Psoas muscle (tissue), 8 donors: ENCODE measurements around the gene REPIN1. TPM values are rescaled to one million over a fixed set of nuclear protein-coding genes. Genes with fewer than 3 reads are reported as not detected.
A peak's percentile ranks its signal among the peaks of the same experiment; 100 is the strongest.

Experiments
- ATAC-seq, 4 donors: fragments of 200-7000 bp; cut with Tn5 transposase; one replicate each; pipeline ENCODE4 v1.9.1; 2020; ENCODE audit warnings: moderate library complexity in 3 of 4, mild to moderate bottlenecking in 2 of 4
- DNase-seq, 2 donors: peaks; one replicate each; pipeline ENCODE4 v3.0.0-alpha.2; 2020
- H3K27ac ChIP-seq: fragments of 200-600 bp; one replicate; pipeline ENCODE4 v1.8.0; 2022
- H3K27me3 ChIP-seq, 3 donors: fragments of 200-600 bp in 1 of 3; one replicate each; pipeline versions ENCODE4 v1.6.1 to v1.8.0; 2013 to 2022; ENCODE audit warnings: low read length in 2 of 3, mild to moderate bottlenecking in 2 of 3, moderate library complexity in 1 of 3; ENCODE audit not compliant: insufficient read depth in 3 of 3
- H3K36me3 ChIP-seq, 2 donors: fragments of 200-600 bp in 1 of 2; one replicate each; pipeline versions ENCODE4 v1.6.1 to v1.8.0; 2013 to 2022; ENCODE audit warnings: low read depth in 1 of 2, mild to moderate bottlenecking in 1 of 2, moderate library complexity in 1 of 2; ENCODE audit not compliant: insufficient read depth in 1 of 2
- H3K4me1 ChIP-seq: fragments of 200-600 bp; one replicate; pipeline ENCODE4 v1.8.0; 2022
- H3K4me3 ChIP-seq: fragments of 200-600 bp; one replicate; pipeline ENCODE4 v1.8.0; 2022; ENCODE audit warnings: mild to moderate bottlenecking
- H3K9me3 ChIP-seq: fragments of 200-600 bp; one replicate; pipeline ENCODE4 v1.8.0; 2022
- CTCF ChIP-seq: fragments of 200-600 bp; IDR thresholded peaks from one replicate; pipeline ENCODE4 v1.8.0; 2022; ENCODE audit warnings: antibody characterized with exemption
- whole genome bisulfite sequencing, 3 donors: extraction: QIAGEN DNeasy Blood & Tissue Kit; methylation state at CpG; one replicate each; pipeline versions ENCODE4 v1.1.6 to v1.1.7; 2013; 5-methylcytosine and 5-hydroxymethylcytosine counted together
- intact Hi-C, 2 donors: fragments of 100-400 bp; cut with DNase I; formaldehyde crosslinking; loops; one replicate each; pipeline versions ENCODE4 v1.11.0 to v1.14.2; 2022
- polyA plus RNA-seq, 3 donors: library from polyadenylated mRNA; stranded (reverse); fragments of 200-250 nt; gene quantifications; one replicate each; pipeline ENCODE4 v1.2.3, GENCODE V29; 2013
- total RNA-seq, 4 donors: library from RNA; stranded (reverse); fragmentation: NEBNext Ultra II Directional in 2 of 4; extraction: Animal tissue kit (Norgen Biotek cat#: 25700) in 2 of 4; gene quantifications; one replicate each; pipeline versions ENCODE4 v1.2.1 to v1.2.4, GENCODE V29; 2021 to 2023
- donor health status: healthy with polysubstance abuse.
- donor health status: DM: no; HTN: no; CAD: no; lungs with moderate emphysema.
- donor health status: Bipolar disorder and iron deficiency.
- donor health status: healthy.
- donor health status: DM: yes; HTN: yes; CAD: no.
- donor health status: DM: no; HTN: no; CAD: no.
- donor health status: DM: no; HTN: no; CAD: no.
- donor health status: DM: yes; HTN: yes; CAD: no.

The REPIN1 gene
- total and polyA plus RNA-seq, 7 donors: 80.2 to 212 (median 129) TPM

GRCh38 chr7:150365673-150366398, 2.8 kb upstream of the REPIN1 start:
- H3K9me3 ChIP-seq: no peaks in the 10 kb centered on the region
- H3K4me1 ChIP-seq: peaks cover 50% of the 10 kb centered on the region
- H3K27ac ChIP-seq: peak overlapping the region; percentile 99
- TF ChIP-seq CTCF: no peak
- H3K4me3 ChIP-seq: no peak overlapping the region
- intact Hi-C loops: no loop called here
- H3K27me3 ChIP-seq: no peaks in the 10 kb centered on the region
- DNase-seq (no peak), ATAC-seq (no peak)
- H3K36me3 ChIP-seq: peaks cover 0 to 10% of the 10 kb centered on the region in 2 donors
- WGBS, 3 donors: 88 to 90% (median 89%) methylated on average over 5 of the region's 5 CpGs

GRCh38 chr7:150367677-150368095, 936 bp upstream of the REPIN1 start:
- H3K36me3 ChIP-seq: peaks cover 0 to 29% of the 10 kb centered on the region in 2 donors
- H3K4me1 ChIP-seq: peaks cover 42% of the 10 kb centered on the region
- WGBS, 3 donors: 32 to 45% (median 32%) methylated on average over 8 of the region's 8 CpGs

GRCh38 chr7:150368884-150369747, 494 bp downstream of the REPIN1 start:
- Histone ChIP-seq H3K9me3 (no peaks in the 10 kb centered on the region), H3K27ac (peak overlapping the region; percentile 99), H3K4me3 (peak overlapping the region; percentile 97), H3K4me1 (peaks cover 55% of the 10 kb centered on the region), H3K27me3 (no peaks in the 10 kb centered on the region), H3K36me3 (peaks cover 0 to 43% of the 10 kb centered on the region in 2 donors)
- no peak for TF ChIP-seq CTCF
- WGBS, 3 donors: 0 to 1% (median 1%) methylated on average over 43 to 58 of the region's 58 CpGs
- ATAC-seq: peak; percentile 66 to 73 (median 72)
- intact Hi-C loops: loop anchor here in 1 of 2 donors (1.0 kb wide), 1 partner anchor 9 kb away; no protein-coding TSS in a partner anchor
- peak; percentile 80 to 89 for DNase-seq

More at GRCh38 chr7:150367677-150368095, 936 bp upstream of the REPIN1 start:
- Histone ChIP-seq H3K9me3 (no peaks in the 10 kb centered on the region), H3K27ac (peak overlapping the region; percentile 99), H3K4me3 (peak overlapping the region; percentile 97), H3K27me3 (no peaks in the 10 kb centered on the region)
- intact Hi-C loops: no loop called here
- DNase-seq (no peak), ATAC-seq (peak; percentile 76 to 80 (median 79))
- TF ChIP-seq CTCF: no peak

GRCh38 chr7:150369748-150370501, 1.3 kb downstream of the REPIN1 start:
- Histone ChIP-seq H3K27ac (peak overlapping the region; percentile 99), H3K4me3 (peak overlapping the region; percentile 97), H3K36me3 (peaks cover 0 to 51% of the 10 kb centered on the region in 2 donors), H3K27me3 (no peaks in the 10 kb centered on the region), H3K9me3 (no peaks in the 10 kb centered on the region), H3K4me1 (peaks cover 54% of the 10 kb centered on the region)
- no peak for DNase-seq
- intact Hi-C loops: loop anchor here in 1 of 2 donors (1.0 kb wide), 1 partner anchor 8 kb away; no protein-coding TSS in a partner anchor
- no peak for TF ChIP-seq CTCF
- WGBS, 3 donors: 24 to 31% (median 27%) methylated on average over 20 to 23 of the region's 23 CpGs
- ATAC-seq: no peak
